C4-2B (cell line): Measurements from ENCODE around the gene SULT6B1.

Source experiments
- ZFX ChIP-seq: fragments of 450-650 bp; IDR thresholded peaks from 2 replicates; pipeline ENCODE4 v1.6.1; 2017
- TF ChIP-seq, protein P1 (sequence below): fragments of 450-650 bp; conservative IDR thresholded peaks from 2 replicates; pipeline ENCODE4 v1.5.1; 2017; ENCODE audit warnings: mild to moderate bottlenecking

- TF ChIP-seq, protein P1, sequence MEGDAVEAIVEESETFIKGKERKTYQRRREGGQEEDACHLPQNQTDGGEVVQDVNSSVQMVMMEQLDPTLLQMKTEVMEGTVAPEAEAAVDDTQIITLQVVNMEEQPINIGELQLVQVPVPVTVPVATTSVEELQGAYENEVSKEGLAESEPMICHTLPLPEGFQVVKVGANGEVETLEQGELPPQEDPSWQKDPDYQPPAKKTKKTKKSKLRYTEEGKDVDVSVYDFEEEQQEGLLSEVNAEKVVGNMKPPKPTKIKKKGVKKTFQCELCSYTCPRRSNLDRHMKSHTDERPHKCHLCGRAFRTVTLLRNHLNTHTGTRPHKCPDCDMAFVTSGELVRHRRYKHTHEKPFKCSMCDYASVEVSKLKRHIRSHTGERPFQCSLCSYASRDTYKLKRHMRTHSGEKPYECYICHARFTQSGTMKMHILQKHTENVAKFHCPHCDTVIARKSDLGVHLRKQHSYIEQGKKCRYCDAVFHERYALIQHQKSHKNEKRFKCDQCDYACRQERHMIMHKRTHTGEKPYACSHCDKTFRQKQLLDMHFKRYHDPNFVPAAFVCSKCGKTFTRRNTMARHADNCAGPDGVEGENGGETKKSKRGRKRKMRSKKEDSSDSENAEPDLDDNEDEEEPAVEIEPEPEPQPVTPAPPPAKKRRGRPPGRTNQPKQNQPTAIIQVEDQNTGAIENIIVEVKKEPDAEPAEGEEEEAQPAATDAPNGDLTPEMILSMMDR: no peak
- no peak for TF ChIP-seq ZFX
These were observed 17.3 kb upstream of the SULT6B1 start for GRCh38 chr2:37205689-37206341.
